ENCODE measurements around the gene PITPNC1.

GRCh38 chr17:67399676-67400075, 22.6 kb downstream of the PITPNC1 start:
- TF ChIP-seq CTCF (IDR thresholded peaks at IDR 0.05), result no peak
- TF ChIP-seq EZH2 (IDR thresholded peaks at IDR 0.05; ENCODE audit: borderline replicate concordance, insufficient read depth, low read depth, low read length, poor library complexity, severe bottlenecking), result no peak
